Measurements from ENCODE around the gene GOLPH3. TPM values are rescaled to one million over a fixed set of nuclear protein-coding genes. Genes with fewer than 3 reads are reported as not detected.

Gene GOLPH3
- total RNA-seq, 1 experiment from 2014 or later: 98.7 TPM

DNA sequence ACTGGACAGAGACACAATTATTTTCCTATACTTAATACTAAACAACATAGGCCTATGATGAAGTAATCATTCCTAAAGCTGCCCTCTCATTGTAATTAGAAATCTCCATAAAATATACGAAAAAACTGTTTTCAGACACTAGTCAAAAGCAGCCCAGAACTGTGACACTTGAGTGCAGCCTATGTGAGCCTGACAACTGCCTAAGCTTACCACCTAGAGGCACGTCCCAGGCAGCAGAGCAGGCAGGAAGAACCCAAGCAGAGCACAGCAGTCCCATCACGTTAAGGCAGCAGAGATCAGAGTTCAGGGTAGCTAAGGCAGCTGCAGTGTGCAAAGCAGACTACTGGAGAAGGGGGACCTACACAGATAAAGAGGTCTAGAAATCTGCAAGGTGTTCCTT is 46.4 kb downstream of the GOLPH3 start:
- Histone ChIP-seq H3K9ac (ENCODE audit: extremely low read depth, insufficient read length, low read length) (no peak overlapping the region), H4K8ac (replicated peaks; ENCODE audit: insufficient read length, low read depth, low read length) (no peak overlapping the region), H2BK20ac (ENCODE audit: low read depth, low read length, poor library complexity, severe bottlenecking) (no peak overlapping the region), H2BK5ac (ENCODE audit: insufficient read length, low read length) (no peak overlapping the region), H3K14ac (ENCODE audit: insufficient read depth, low read length) (no peak overlapping the region; the same call in 1 of the 2 replicates), H4K5ac (ENCODE audit: insufficient read length, low read depth, low read length) (no peak overlapping the region), H2BK15ac (ENCODE audit: low read depth, low read length) (no peak overlapping the region), H3K4ac (ENCODE audit: low read depth, low read length) (no peak overlapping the region), H3K56ac (ENCODE audit: insufficient read length, low read depth, low read length) (no peak overlapping the region), H2BK120ac (ENCODE audit: low read depth, low read length, poor library complexity, severe bottlenecking) (no peak overlapping the region), H3K23me2 (ENCODE audit: insufficient read length, low read depth, low read length, poor library complexity, severe bottlenecking) (no peaks in the 10 kb centered on the region), H3K27ac (ENCODE audit: insufficient read length, low read depth, low read length) (peak overlapping the region; percentile 36), H3K18ac (ENCODE audit: insufficient read length, low read depth, low read length) (no peak overlapping the region), H3K79me1 (ENCODE audit: insufficient read depth, low read depth, low read length, poor library complexity, severe bottlenecking) (peaks cover 8% of the 10 kb centered on the region), H2BK12ac (ENCODE audit: insufficient read length, low read depth, low read length) (no peak overlapping the region), H3K79me2 (ENCODE audit: insufficient read depth, low read length) (peaks cover 3% of the 10 kb centered on the region; the same call in 1 of the 2 replicates), H4K91ac (ENCODE audit: insufficient read length, low read depth, low read length) (no peak overlapping the region), H2AFZ (ENCODE audit: low read length) (no peak overlapping the region), H3K23ac (ENCODE audit: insufficient read length, low read depth, low read length) (no peak overlapping the region), H3K4me2 (ENCODE audit: insufficient read depth, insufficient read length, low read length) (no peak overlapping the region), H4K20me1 (ENCODE audit: control insufficient read depth, insufficient read depth, insufficient read length) (no peaks in the 10 kb centered on the region), H3T11ph (ENCODE audit: low read length) (no peak overlapping the region), H3K27me3 (ENCODE audit: insufficient read depth, low read length) (no peaks in the 10 kb centered on the region; the same call in 1 of the 2 replicates), H3K9me3 (ENCODE audit: control insufficient read depth, low read depth, low read length) (no peaks in the 10 kb centered on the region), H3K4me1 (ENCODE audit: insufficient read depth, low read length) (no peaks in the 10 kb centered on the region), H2AK5ac (ENCODE audit: insufficient read length, low read length) (no peak overlapping the region)
- no peak for DNase-seq
- no peaks in the 10 kb centered on the region for H3K27me3 Mint-ChIP-seq (ENCODE audit: low read depth)
- no CpG with 5 or more reads among the region's 3 CpGs for WGBS (ENCODE audit: extremely low coverage, insufficient read length, low lambda C conversion rate)
- TF ChIP-seq, protein P1, sequence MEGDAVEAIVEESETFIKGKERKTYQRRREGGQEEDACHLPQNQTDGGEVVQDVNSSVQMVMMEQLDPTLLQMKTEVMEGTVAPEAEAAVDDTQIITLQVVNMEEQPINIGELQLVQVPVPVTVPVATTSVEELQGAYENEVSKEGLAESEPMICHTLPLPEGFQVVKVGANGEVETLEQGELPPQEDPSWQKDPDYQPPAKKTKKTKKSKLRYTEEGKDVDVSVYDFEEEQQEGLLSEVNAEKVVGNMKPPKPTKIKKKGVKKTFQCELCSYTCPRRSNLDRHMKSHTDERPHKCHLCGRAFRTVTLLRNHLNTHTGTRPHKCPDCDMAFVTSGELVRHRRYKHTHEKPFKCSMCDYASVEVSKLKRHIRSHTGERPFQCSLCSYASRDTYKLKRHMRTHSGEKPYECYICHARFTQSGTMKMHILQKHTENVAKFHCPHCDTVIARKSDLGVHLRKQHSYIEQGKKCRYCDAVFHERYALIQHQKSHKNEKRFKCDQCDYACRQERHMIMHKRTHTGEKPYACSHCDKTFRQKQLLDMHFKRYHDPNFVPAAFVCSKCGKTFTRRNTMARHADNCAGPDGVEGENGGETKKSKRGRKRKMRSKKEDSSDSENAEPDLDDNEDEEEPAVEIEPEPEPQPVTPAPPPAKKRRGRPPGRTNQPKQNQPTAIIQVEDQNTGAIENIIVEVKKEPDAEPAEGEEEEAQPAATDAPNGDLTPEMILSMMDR (conservative IDR thresholded peaks at IDR 0.05): no peak
- H3K9me3 Mint-ChIP-seq: no peaks in the 10 kb centered on the region
- peaks cover 9 to 12% of the 10 kb centered on the region in 2 experiments for H3K4me1 Mint-ChIP-seq
- H3K27ac Mint-ChIP-seq: peak overlapping the region; percentile 19 to 90 (median 79); a peak in 6 of 7 replicates
- no peak overlapping the region for H3K4me3 Mint-ChIP-seq
- peaks cover 14 to 42% (median 33%) of the 10 kb centered on the region in 3 experiments for H3K36me3 Mint-ChIP-seq (ENCODE audit: insufficient read depth in 1 of 3, low read depth in 3 of 3)

All from H9 (cell line).